NT2/D1 (cell line): ENCODE measurements around the gene FOCAD.

Source experiments
- DNase-seq: peaks from one replicate; pipeline ENCODE4 v3.0.0-alpha.2; 2011; ENCODE audit warnings: low read depth, low spot score
- H3K27me3 ChIP-seq: 2 replicates; pipeline ENCODE4 v1.6.0; 2011; ENCODE audit warnings: mild to moderate bottlenecking; ENCODE audit not compliant: insufficient read length, insufficient read depth
- H3K36me3 ChIP-seq: 2 replicates; pipeline ENCODE4 v1.6.1; 2011; ENCODE audit warnings: mild to moderate bottlenecking, low read length, mixed read lengths; ENCODE audit not compliant: insufficient read depth, insufficient read length
- H3K4me1 ChIP-seq: 2 replicates; pipeline ENCODE4 v1.5.1; 2011; ENCODE audit not compliant: insufficient read depth, insufficient read length
- H3K4me3 ChIP-seq: 2 replicates; pipeline ENCODE4 v1.5.1; 2011; ENCODE audit warnings: low read depth; ENCODE audit not compliant: insufficient read length
- H3K9ac ChIP-seq: 2 replicates; pipeline ENCODE4 v1.6.0; 2011; ENCODE audit warnings: low read depth; ENCODE audit not compliant: insufficient read length
- H3K9me3 ChIP-seq: 2 replicates; pipeline ENCODE4 v1.5.1; 2011; ENCODE audit warnings: mild to moderate bottlenecking, low read length; ENCODE audit not compliant: insufficient read depth
- SUZ12 ChIP-seq: IDR thresholded peaks from 2 replicates; pipeline ENCODE4 v1.6.1; 2011; ENCODE audit not compliant: insufficient read length, insufficient read depth; ENCODE audit errors: extremely low read depth
- YY1 ChIP-seq: IDR thresholded peaks from 2 replicates; pipeline ENCODE4 v1.6.1; 2011; ENCODE audit not compliant: insufficient read length, insufficient read depth
- ZNF274 ChIP-seq: IDR thresholded peaks from 2 replicates; pipeline ENCODE4 v1.6.1; 2011; ENCODE audit warnings: mild to moderate bottlenecking, low read depth, low read length

Gene FOCAD

GRCh38 chr9:20863945-20864344 is 179.9 kb downstream of the FOCAD start:
- Histone ChIP-seq H3K9ac (no peak overlapping the region), H3K36me3 (peaks cover 3% of the 10 kb centered on the region), H3K4me1 (no peaks in the 10 kb centered on the region), H3K27me3 (no peaks in the 10 kb centered on the region), H3K4me3 (no peak overlapping the region), H3K9me3 (no peaks in the 10 kb centered on the region)
- no peak for DNase-seq
- TF ChIP-seq YY1 (no peak), SUZ12 (no peak), ZNF274 (no peak)

DNA sequence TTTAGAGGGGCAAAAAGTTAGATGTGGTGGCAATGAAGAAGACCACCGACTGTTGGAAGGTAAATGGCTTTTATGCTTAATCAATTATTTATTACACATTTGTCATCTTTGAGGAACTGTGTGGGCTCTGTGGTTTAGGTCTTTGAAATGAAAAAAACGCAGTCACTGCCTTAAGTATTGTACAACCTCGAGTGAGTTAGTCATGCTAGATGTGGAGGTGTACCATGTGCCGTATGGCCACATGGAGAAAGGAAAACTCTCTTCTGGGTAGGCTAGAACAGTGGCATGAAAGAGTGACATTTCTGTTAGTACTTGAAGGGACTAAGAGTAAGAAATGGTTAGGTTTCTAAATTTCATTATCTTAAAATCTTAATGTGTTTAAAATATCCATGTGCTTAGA is 181.3 kb downstream of the FOCAD start:
- no peaks in the 10 kb centered on the region for H3K27me3 ChIP-seq
- TF ChIP-seq ZNF274 (no peak), SUZ12 (no peak)
- no peak for DNase-seq
- H3K9ac ChIP-seq: no peak overlapping the region
- no peaks in the 10 kb centered on the region for H3K9me3 ChIP-seq
- H3K36me3 ChIP-seq: peaks cover 4% of the 10 kb centered on the region
- H3K4me1 ChIP-seq: no peaks in the 10 kb centered on the region
- no peak overlapping the region for H3K4me3 ChIP-seq

GRCh38 chr9:20870115-20870514 is 186.1 kb downstream of the FOCAD start:
- Histone ChIP-seq H3K9ac (no peak overlapping the region), H3K27me3 (no peaks in the 10 kb centered on the region), H3K4me3 (no peak overlapping the region), H3K36me3 (peaks cover 5% of the 10 kb centered on the region), H3K4me1 (no peaks in the 10 kb centered on the region), H3K9me3 (no peaks in the 10 kb centered on the region)
- TF ChIP-seq ZNF274 (no peak), YY1 (no peak), SUZ12 (no peak)
- no peak for DNase-seq

DNA sequence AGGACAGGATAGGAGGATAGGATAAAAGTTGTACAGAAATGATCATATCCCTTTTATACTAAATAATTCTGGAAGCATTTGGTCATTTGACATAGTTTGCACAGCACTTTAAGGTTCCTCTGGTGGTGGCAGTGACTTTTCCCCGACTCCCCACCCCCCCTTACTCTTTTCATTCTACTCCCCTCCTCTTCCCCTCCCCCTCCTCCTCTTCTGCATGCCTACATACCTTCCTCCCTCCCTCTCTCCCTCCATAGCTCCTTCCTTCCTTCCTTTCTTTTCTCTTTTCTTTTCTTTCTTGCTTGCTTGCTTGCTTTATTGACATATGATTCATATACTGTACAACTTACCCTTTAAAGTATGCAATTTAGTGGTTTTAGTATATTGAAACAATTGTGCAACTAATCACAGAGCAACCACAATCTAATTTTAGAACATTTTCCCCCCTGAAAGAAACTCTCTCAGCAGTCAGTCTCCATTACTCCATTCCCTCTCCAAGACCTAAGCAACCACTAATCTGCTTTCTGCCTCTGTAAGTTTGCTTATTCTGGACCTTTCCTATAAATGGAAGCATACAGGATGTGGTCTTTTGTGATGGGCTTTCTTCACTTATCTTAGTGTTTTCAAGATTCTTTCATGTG is 188.4 kb downstream of the FOCAD start:
- peaks cover 5% of the 10 kb centered on the region for H3K36me3 ChIP-seq
- DNase-seq: no peak
- TF ChIP-seq YY1: no peak
- TF ChIP-seq SUZ12: no peak
- TF ChIP-seq ZNF274: no peak
- no peaks in the 10 kb centered on the region for H3K4me1 ChIP-seq
- H3K9ac ChIP-seq: no peak overlapping the region
- no peak overlapping the region for H3K4me3 ChIP-seq
- H3K27me3 ChIP-seq: no peaks in the 10 kb centered on the region
- no peaks in the 10 kb centered on the region for H3K9me3 ChIP-seq

- Histone ChIP-seq H3K9ac (no peak overlapping the region), H3K36me3 (peaks cover 2% of the 10 kb centered on the region), H3K4me1 (no peaks in the 10 kb centered on the region), H3K4me3 (no peak overlapping the region), H3K9me3 (no peaks in the 10 kb centered on the region), H3K27me3 (no peaks in the 10 kb centered on the region)
- TF ChIP-seq ZNF274: no peak
- no peak for TF ChIP-seq SUZ12
- no peak for TF ChIP-seq YY1
- no peak for DNase-seq
These were observed 189.3 kb downstream of the FOCAD start for GRCh38 chr9:20873240-20873865.

DNA sequence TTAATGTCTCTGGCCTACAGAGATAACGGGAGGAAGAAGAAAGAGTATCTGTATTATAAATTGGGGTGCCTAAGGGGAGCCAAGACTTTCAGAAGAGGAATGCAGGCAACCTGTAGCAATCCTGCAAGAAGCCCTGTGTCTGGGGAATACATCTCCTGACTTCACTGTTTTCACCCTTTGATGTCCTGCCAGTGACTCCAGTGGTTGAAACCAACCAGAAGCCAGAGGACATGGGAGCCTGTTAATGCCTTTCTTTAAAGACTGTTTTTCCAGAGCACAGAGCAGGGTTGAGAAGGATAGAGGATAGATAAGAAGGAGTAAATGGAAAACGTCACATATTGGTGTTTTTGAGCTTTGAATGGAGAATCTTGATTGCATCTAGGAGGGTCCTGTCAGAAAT is 196.2 kb downstream of the FOCAD start:
- no peak for TF ChIP-seq ZNF274
- no peak for TF ChIP-seq YY1
- TF ChIP-seq SUZ12: no peak
- peaks cover 15% of the 10 kb centered on the region for H3K36me3 ChIP-seq
- H3K27me3 ChIP-seq: no peaks in the 10 kb centered on the region
- no peaks in the 10 kb centered on the region for H3K9me3 ChIP-seq
- H3K4me1 ChIP-seq: no peaks in the 10 kb centered on the region
- H3K9ac ChIP-seq: no peak overlapping the region
- no peak overlapping the region for H3K4me3 ChIP-seq
- no peak for DNase-seq

GRCh38 chr9:20880675-20881074 is 196.6 kb downstream of the FOCAD start:
- Histone ChIP-seq H3K9me3 (no peaks in the 10 kb centered on the region), H3K4me1 (no peaks in the 10 kb centered on the region), H3K9ac (no peak overlapping the region), H3K27me3 (no peaks in the 10 kb centered on the region), H3K4me3 (no peak overlapping the region), H3K36me3 (peaks cover 15% of the 10 kb centered on the region)
- DNase-seq: no peak
- TF ChIP-seq ZNF274 (no peak), SUZ12 (no peak), YY1 (no peak)
